ENCODE results near the gene GRK1.

GRK1 gene

GRCh38 chr13:113783200-113783881 is 116.3 kb downstream of the GRK1 start:
- no peak for DNase-seq

DNA sequence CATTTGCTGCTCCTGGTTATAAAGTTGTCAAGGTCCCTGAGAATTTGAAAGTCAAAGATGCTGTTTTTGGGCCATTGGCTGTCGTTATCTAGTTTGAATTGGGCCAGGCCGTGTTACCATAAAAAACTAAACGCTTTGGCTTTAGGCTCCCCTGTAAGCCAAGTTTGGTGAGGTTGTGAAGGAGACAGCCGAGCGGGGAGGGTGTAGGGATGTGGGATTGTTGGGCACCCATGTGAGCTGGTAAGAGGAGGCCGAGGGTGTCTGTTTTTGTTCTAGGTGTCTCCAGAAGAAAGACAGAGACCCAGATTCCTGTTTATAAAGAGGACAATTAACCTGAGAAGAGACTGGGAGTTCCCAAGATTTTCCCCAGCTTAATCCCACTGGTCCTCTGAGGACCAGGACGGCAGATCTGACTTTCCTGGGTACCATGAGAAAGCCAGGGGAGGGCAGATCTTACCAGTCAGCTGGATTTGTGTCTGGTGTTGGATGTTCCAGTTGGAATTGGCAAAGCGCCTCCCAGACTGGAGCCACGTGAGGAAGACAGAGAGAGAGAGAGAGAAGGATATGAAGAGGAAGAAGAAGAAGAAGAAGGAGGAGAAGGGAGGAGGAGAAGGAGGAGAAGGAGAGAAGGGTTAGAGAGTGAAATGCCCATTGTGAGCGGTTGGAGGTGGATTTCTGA is 117.1 kb downstream of the GRK1 start:
- DNase-seq = no peak

- no peak for DNase-seq
Measured at GRCh38 chr13:113784645-113785024, 117.6 kb downstream of the GRK1 start.

GRCh38 chr13:113785051-113786010 is 118.3 kb downstream of the GRK1 start:
- no peak for DNase-seq

DNA sequence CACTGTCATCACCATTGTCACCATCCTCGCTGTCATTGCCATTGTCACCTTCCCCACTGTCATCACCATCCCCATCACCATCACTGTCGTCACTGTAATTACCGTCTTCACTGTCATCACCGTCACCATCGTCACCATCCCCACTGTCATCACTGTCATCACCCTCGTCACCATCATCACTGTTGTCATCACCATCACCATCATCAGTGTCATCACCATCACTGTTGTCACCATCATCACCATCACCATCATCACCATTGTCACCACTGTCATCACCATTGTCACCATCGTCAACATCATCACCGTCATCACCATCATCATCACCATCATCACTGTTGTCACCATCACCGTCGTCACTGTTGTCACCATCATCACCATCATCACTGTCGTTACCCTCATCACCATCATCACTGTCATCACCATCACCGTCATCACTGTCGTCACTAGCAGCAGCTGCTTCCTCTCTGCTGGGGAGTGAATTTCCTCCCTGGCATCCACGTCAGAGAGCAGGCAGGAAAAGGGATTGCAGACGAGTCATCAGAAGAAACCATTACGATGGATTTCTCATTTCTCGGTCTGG is 119.3 kb downstream of the GRK1 start:
- DNase-seq = no peak
